ENCODE data around the gene CATSPERZ.
A peak's percentile ranks its signal among the peaks of the same experiment; 100 is the strongest.

The CATSPERZ gene

DNA sequence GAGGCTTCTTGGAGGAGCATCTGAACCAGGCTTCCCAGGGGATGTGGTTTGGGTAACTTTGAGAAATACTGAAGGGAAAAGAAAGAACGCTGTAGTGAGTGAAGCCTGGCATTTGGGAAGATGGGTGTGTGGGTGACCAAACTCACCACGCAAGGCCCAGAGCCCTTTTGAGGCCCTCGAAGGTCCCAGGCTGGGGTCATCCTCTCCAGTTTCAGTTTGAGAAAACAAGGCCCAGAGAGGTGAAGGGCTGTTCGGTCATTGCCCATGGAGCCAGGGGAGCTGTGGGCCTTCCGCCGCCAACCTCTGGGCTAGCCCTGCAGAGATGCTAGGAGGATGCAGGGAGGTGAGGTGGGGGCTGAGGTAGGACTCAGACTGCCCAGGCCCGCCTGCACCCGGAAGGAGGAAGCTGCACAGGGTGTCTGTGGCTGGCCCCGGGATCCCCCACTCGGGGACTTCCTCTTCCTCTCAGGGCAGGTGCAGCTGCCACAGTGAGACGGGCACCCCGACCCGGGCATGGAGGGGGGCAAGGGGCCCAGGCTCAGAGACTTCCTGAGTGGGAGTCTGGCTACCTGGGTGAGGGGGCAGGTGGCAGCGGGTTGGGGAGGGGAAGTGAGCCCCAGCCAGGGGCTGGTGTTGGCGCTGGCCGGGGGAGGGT is 39.7 kb downstream of the CATSPERZ start, which contains the start of gene CCDC88B:
Gene CCDC88B (plus strand): TSS at position 451 of the 655 bp plus-strand sequence. CDS start 63 bp downstream, at position 514.
- TF ChIP-seq, protein P1, sequence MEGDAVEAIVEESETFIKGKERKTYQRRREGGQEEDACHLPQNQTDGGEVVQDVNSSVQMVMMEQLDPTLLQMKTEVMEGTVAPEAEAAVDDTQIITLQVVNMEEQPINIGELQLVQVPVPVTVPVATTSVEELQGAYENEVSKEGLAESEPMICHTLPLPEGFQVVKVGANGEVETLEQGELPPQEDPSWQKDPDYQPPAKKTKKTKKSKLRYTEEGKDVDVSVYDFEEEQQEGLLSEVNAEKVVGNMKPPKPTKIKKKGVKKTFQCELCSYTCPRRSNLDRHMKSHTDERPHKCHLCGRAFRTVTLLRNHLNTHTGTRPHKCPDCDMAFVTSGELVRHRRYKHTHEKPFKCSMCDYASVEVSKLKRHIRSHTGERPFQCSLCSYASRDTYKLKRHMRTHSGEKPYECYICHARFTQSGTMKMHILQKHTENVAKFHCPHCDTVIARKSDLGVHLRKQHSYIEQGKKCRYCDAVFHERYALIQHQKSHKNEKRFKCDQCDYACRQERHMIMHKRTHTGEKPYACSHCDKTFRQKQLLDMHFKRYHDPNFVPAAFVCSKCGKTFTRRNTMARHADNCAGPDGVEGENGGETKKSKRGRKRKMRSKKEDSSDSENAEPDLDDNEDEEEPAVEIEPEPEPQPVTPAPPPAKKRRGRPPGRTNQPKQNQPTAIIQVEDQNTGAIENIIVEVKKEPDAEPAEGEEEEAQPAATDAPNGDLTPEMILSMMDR (conservative IDR thresholded peaks at IDR 0.05; ENCODE audit: low read depth, low read length): no peak
- Histone ChIP-seq H3K79me2 (ENCODE audit: insufficient read depth, low read depth) (no peaks in the 10 kb centered on the region), H3K9ac (peak within 1 kb of the TSS; percentile 51; the same call in 1 of the 2 replicates), H3K4me1 (ENCODE audit: low read depth, poor library complexity, severe bottlenecking) (peaks cover 45% of the 10 kb centered on the region), H3K27me3 (ENCODE audit: insufficient read depth, low read depth) (no peaks in the 10 kb centered on the region), H3K36me3 (ENCODE audit: insufficient read depth) (no peaks in the 10 kb centered on the region), H3K27ac (peak within 1 kb of the TSS; percentile 25), H3K4me3 (IDR thresholded peaks at IDR 0.05; ENCODE audit: insufficient read depth, low read depth, low read length) (no peak within 1 kb of the TSS), H2AFZ (ENCODE audit: low read depth) (peak within 1 kb of the TSS; percentile 50), H3K4me2 (peak within 1 kb of the TSS; percentile 97), H4K20me1 (ENCODE audit: insufficient read depth) (no peaks in the 10 kb centered on the region)

DNA sequence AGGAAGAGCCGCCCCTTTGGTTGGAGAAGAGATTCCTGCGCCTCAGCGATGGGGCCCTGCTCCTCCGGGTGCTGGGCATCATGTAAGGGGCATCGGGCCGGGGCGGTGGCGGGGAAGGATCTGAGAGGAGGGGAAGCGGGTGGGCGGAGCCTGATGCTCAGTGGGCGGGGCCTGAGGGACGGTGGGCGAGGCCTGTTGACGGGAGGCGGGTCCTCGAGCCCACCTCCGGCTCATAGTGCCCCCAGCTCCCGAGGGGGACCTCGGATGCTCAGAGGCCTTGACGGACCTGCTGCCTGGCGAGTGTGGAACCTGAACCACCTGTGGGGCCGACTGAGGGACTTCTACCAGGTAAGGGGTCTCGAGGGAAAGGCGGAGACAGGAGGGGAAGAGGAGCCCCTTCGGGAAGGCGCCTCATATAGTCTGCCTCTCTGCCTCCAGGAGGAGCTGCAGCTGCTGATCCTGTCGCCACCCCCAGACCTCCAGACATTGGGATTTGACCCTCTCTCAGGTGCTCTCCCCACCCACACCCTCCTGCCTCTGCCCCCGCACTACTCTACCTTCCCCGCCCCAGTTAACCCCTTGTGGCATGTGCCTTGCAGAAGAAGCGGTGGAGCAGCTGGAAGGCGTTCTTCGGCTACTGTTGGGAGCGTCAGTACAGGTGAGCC is 40.6 kb downstream of the CATSPERZ start:
- peak overlapping the region; percentile 50; the same call in 1 of the 2 replicates for H2AFZ ChIP-seq (ENCODE audit: low read depth)
- no peaks in the 10 kb centered on the region for H3K27me3 ChIP-seq (ENCODE audit: insufficient read depth, low read depth)
- H3K4me1 ChIP-seq (ENCODE audit: low read depth, poor library complexity, severe bottlenecking): peaks cover 36% of the 10 kb centered on the region
- H3K9ac ChIP-seq: peak overlapping the region; percentile 51; the same call in 1 of the 2 replicates
- peak overlapping the region; percentile 25 for H3K27ac ChIP-seq
- TF ChIP-seq, protein P1 (conservative IDR thresholded peaks at IDR 0.05; ENCODE audit: low read depth, low read length): no peak
- H3K79me2 ChIP-seq (ENCODE audit: insufficient read depth, low read depth): no peaks in the 10 kb centered on the region
- H3K36me3 ChIP-seq (ENCODE audit: insufficient read depth): no peaks in the 10 kb centered on the region
- no peak overlapping the region for H3K4me3 ChIP-seq (IDR thresholded peaks at IDR 0.05; ENCODE audit: insufficient read depth, low read depth, low read length)
- H4K20me1 ChIP-seq (ENCODE audit: insufficient read depth): no peaks in the 10 kb centered on the region
- H3K4me2 ChIP-seq: peak overlapping the region; percentile 97

GRCh38 chr11:64341429-64341828 is 41.3 kb downstream of the CATSPERZ start:
- H3K4me2 ChIP-seq: no peak overlapping the region; the same call in 1 of the 2 replicates
- peaks cover 31% of the 10 kb centered on the region for H3K4me1 ChIP-seq (ENCODE audit: low read depth, poor library complexity, severe bottlenecking)
- no peaks in the 10 kb centered on the region for H3K79me2 ChIP-seq (ENCODE audit: insufficient read depth, low read depth)
- no peaks in the 10 kb centered on the region for H3K27me3 ChIP-seq (ENCODE audit: insufficient read depth, low read depth)
- no peak overlapping the region for H3K27ac ChIP-seq
- H3K4me3 ChIP-seq (IDR thresholded peaks at IDR 0.05; ENCODE audit: insufficient read depth, low read depth, low read length): no peak overlapping the region
- no peaks in the 10 kb centered on the region for H4K20me1 ChIP-seq (ENCODE audit: insufficient read depth)
- no peak overlapping the region for H3K9ac ChIP-seq
- no peaks in the 10 kb centered on the region for H3K36me3 ChIP-seq (ENCODE audit: insufficient read depth)
- H2AFZ ChIP-seq (ENCODE audit: low read depth): no peak overlapping the region
- TF ChIP-seq, protein P1 (conservative IDR thresholded peaks at IDR 0.05; ENCODE audit: low read depth, low read length): no peak

- Histone ChIP-seq H3K4me2 (peak overlapping the region; percentile 39; the same call in 1 of the 2 replicates), H4K20me1 (ENCODE audit: insufficient read depth) (no peaks in the 10 kb centered on the region), H3K36me3 (ENCODE audit: insufficient read depth) (no peaks in the 10 kb centered on the region), H3K79me2 (ENCODE audit: insufficient read depth, low read depth) (no peaks in the 10 kb centered on the region), H3K27me3 (ENCODE audit: insufficient read depth, low read depth) (no peaks in the 10 kb centered on the region), H2AFZ (ENCODE audit: low read depth) (no peak overlapping the region), H3K4me1 (ENCODE audit: low read depth, poor library complexity, severe bottlenecking) (peaks cover 29% of the 10 kb centered on the region), H3K9ac (no peak overlapping the region), H3K4me3 (IDR thresholded peaks at IDR 0.05; ENCODE audit: insufficient read depth, low read depth, low read length) (no peak overlapping the region), H3K27ac (no peak overlapping the region)
- TF ChIP-seq, protein P1 (conservative IDR thresholded peaks at IDR 0.05; ENCODE audit: low read depth, low read length): peak; percentile 41
Measured at GRCh38 chr11:64341851-64342791, 42.0 kb downstream of the CATSPERZ start.
